GM10266 (cell line): ENCODE measurements around the gene LMO2.

Experiments
- DNase-seq: peaks from one replicate; pipeline ENCODE4 v3.0.0; 2012; ENCODE audit errors: extremely low spot score
- TF ChIP-seq, protein P1 (sequence below): IDR thresholded peaks from 2 replicates; pipeline ENCODE4 v1.5.1; 2012; ENCODE audit warnings: mild to moderate bottlenecking, low read depth; ENCODE audit not compliant: control insufficient read depth, insufficient read depth; ENCODE audit errors: missing control alignments

LMO2 gene

GRCh38 chr11:33912405-33913361, 20.8 kb upstream of the LMO2 start:
- TF ChIP-seq, protein P1, sequence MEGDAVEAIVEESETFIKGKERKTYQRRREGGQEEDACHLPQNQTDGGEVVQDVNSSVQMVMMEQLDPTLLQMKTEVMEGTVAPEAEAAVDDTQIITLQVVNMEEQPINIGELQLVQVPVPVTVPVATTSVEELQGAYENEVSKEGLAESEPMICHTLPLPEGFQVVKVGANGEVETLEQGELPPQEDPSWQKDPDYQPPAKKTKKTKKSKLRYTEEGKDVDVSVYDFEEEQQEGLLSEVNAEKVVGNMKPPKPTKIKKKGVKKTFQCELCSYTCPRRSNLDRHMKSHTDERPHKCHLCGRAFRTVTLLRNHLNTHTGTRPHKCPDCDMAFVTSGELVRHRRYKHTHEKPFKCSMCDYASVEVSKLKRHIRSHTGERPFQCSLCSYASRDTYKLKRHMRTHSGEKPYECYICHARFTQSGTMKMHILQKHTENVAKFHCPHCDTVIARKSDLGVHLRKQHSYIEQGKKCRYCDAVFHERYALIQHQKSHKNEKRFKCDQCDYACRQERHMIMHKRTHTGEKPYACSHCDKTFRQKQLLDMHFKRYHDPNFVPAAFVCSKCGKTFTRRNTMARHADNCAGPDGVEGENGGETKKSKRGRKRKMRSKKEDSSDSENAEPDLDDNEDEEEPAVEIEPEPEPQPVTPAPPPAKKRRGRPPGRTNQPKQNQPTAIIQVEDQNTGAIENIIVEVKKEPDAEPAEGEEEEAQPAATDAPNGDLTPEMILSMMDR = no peak
- peak; percentile 61 for DNase-seq

DNA sequence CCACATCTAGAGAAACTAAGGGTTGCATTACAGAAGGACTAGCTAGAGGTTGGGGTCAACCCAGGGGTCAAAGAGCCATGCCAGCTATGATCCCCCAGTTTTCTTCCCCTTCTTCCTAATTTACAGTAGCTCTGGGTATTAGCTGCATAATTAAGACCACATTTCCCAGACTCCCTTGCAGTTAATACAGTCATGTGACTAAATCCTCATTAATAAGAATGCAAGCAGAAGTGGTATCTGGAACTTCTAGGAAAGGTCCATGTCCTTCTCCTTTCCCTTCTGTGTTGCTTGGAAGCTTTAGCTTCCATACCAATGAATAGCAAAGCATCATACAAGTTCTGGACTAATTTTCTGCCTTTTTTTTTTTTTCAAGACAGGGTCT, 19.1 kb upstream of the LMO2 start:
- TF ChIP-seq, protein P1 = no peak
- DNase-seq = no peak

- TF ChIP-seq, protein P1 = no peak
- DNase-seq = no peak
Observed at GRCh38 chr11:33910296-33910957, 18.6 kb upstream of the LMO2 start.

GRCh38 chr11:33909552-33909951, 17.7 kb upstream of the LMO2 start:
- TF ChIP-seq, protein P1 = no peak
- no peak for DNase-seq

DNA sequence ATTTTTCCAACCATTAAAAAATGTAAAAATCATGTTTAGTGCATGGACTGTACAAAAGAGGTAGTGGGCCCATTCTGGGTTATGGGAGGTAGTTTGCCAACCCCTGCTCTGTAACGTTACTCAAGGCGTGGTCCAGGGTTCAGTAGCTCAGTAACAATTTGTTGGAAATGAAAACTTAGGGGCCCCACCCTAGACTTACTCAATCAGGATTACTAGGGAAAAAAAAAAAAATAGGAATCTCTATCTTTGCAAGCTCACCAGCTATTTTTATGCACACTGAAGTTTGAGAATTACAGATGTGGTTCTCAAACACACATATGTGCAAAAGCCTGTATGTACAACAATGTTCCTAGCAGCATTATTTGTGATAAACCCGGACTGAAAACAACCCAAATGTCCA, 17.3 kb upstream of the LMO2 start:
- DNase-seq = no peak
- TF ChIP-seq, protein P1 = no peak

DNA sequence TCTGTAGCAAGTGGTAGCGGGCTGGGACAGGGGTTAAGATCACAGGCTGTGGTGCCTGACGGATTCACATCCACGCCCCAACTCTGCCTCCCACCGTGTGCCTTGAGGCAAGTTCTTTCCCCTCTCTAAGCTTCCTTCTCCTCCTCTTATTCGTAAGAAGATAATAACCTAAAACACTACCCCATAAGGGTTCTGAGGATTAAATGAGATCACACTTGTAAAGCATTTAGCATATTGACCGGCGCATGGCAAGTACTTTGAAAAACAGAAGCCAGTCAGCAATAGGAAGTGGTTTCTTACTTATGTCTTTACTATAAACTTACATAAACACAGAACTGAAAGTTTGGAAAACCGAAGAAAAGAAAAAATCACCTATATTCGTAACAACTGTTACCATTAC, 15.5 kb upstream of the LMO2 start:
- no peak for DNase-seq
- TF ChIP-seq, protein P1 = no peak
